Stimulated activated CD8-positive, alpha-beta memory T cell treated with anti-CD3 and anti-CD28 coated beads, Interleukin-4, amount 100 ng/mL, for 1 hour (primary cell): ENCODE data around the gene TMEM163.
"Not testable (repeated sequence)": the region's sequence is repeated elsewhere in the genome, so short reads cannot be mapped to it uniquely, and the experiment has no call there.

Experiments used
- DNase-seq, 2 donors: peaks; one replicate each; pipeline ENCODE4 v3.0.0-alpha.2; 2020; ENCODE audit warnings: low read depth in 2 of 2, low spot score in 1 of 2

TMEM163 gene

GRCh38 chr2:134493797-134494196 lies 225.0 kb downstream of the TMEM163 start:
- DNase-seq = no peak

- no peak for DNase-seq
Observed at GRCh38 chr2:134491771-134492441, 226.9 kb downstream of the TMEM163 start.

- DNase-seq = no peak
Observed at GRCh38 chr2:134491022-134491421, 227.8 kb downstream of the TMEM163 start.

- DNase-seq = no peak
Observed at GRCh38 chr2:134490559-134490958, 228.2 kb downstream of the TMEM163 start.

GRCh38 chr2:134489732-134490384 lies 228.9 kb downstream of the TMEM163 start:
- DNase-seq = no peak

- no peak for DNase-seq
Observed at GRCh38 chr2:134482766-134483340, 235.9 kb downstream of the TMEM163 start.

GRCh38 chr2:134482131-134482723 lies 236.6 kb downstream of the TMEM163 start:
- DNase-seq = no peak

- DNase-seq = no peak
Observed at GRCh38 chr2:134479696-134480330, 239.0 kb downstream of the TMEM163 start.

- DNase-seq = not testable (repeated sequence)
Observed at GRCh38 chr2:134476982-134477381, 241.8 kb downstream of the TMEM163 start.

GRCh38 chr2:134470561-134471168 lies 248.1 kb downstream of the TMEM163 start:
- DNase-seq = no peak

GRCh38 chr2:134469516-134470115 lies 249.2 kb downstream of the TMEM163 start:
- no peak for DNase-seq

- no peak for DNase-seq
Observed at GRCh38 chr2:134468776-134469175, 250.0 kb downstream of the TMEM163 start.

- no peak for DNase-seq
Observed at GRCh38 chr2:134468164-134468563, 250.6 kb downstream of the TMEM163 start.

- no peak for DNase-seq
Observed at GRCh38 chr2:134466141-134466540, 252.7 kb downstream of the TMEM163 start.

GRCh38 chr2:134465228-134466105 lies 253.3 kb downstream of the TMEM163 start:
- no peak for DNase-seq

- DNase-seq = no peak
Observed at GRCh38 chr2:134463699-134464022, 255.1 kb downstream of the TMEM163 start.

GRCh38 chr2:134462791-134463698 lies 255.8 kb downstream of the TMEM163 start:
- DNase-seq = no peak

GRCh38 chr2:134462275-134462674 lies 256.5 kb downstream of the TMEM163 start:
- no peak for DNase-seq

- no peak for DNase-seq
Observed at GRCh38 chr2:134461511-134461910, 257.3 kb downstream of the TMEM163 start.
